NCI-H446 (cell line): ENCODE measurements around the gene ZNF423.
A peak's percentile ranks its signal among the peaks of the same experiment; 100 is the strongest.

Source experiments
- DNase-seq, 2 experiments: peaks; one replicate each; lab custom pipeline; 2025; lab: John Stamatoyannopoulos, UW

ZNF423 gene

GRCh38 chr16:49824593-49824992 is 31.3 kb downstream of the ZNF423 start:
- DNase-seq, result peak in 1 of 2 experiments; percentile 30

GRCh38 chr16:49822649-49823370 is 33.1 kb downstream of the ZNF423 start:
- DNase-seq, result peak in 1 of 2 experiments; percentile 54

GRCh38 chr16:49821614-49822282 is 34.2 kb downstream of the ZNF423 start:
- no peak for DNase-seq

GRCh38 chr16:49821156-49821555 is 34.8 kb downstream of the ZNF423 start:
- peak in 1 of 2 experiments; percentile 57 for DNase-seq

GRCh38 chr16:49817754-49818507 is 38.0 kb downstream of the ZNF423 start:
- no peak for DNase-seq

- DNase-seq, result peak in 1 of 2 experiments; percentile 22
Observed at GRCh38 chr16:49816875-49817274, 39.0 kb downstream of the ZNF423 start.

GRCh38 chr16:49811644-49812334 is 44.1 kb downstream of the ZNF423 start:
- DNase-seq, result peak in 1 of 2 experiments; percentile 83

- DNase-seq, result no peak
Observed at GRCh38 chr16:49810831-49811230, 45.1 kb downstream of the ZNF423 start.

- DNase-seq, result no peak
Observed at GRCh38 chr16:49809561-49809960, 46.4 kb downstream of the ZNF423 start.

- DNase-seq, result no peak
Observed at GRCh38 chr16:49809062-49809461, 46.9 kb downstream of the ZNF423 start.

- no peak for DNase-seq
Observed at GRCh38 chr16:49806446-49806845, 49.5 kb downstream of the ZNF423 start.

- no peak for DNase-seq
Observed at GRCh38 chr16:49801290-49801689, 54.6 kb downstream of the ZNF423 start.

GRCh38 chr16:49800876-49801275 is 55.0 kb downstream of the ZNF423 start:
- DNase-seq, result no peak

GRCh38 chr16:49800441-49800840 is 55.5 kb downstream of the ZNF423 start:
- no peak for DNase-seq

- no peak for DNase-seq
Observed at GRCh38 chr16:49799172-49799571, 56.7 kb downstream of the ZNF423 start.

- no peak for DNase-seq
Observed at GRCh38 chr16:49795513-49795912, 60.4 kb downstream of the ZNF423 start.

GRCh38 chr16:49793244-49793643 is 62.7 kb downstream of the ZNF423 start:
- DNase-seq, result no peak

GRCh38 chr16:49789616-49790015 is 66.3 kb downstream of the ZNF423 start:
- DNase-seq, result no peak

GRCh38 chr16:49788986-49789385 is 66.9 kb downstream of the ZNF423 start:
- no peak for DNase-seq

GRCh38 chr16:49788572-49788971 is 67.3 kb downstream of the ZNF423 start:
- DNase-seq, result no peak

GRCh38 chr16:49786926-49787557 is 68.9 kb downstream of the ZNF423 start:
- no peak for DNase-seq

GRCh38 chr16:49785970-49786369 is 69.9 kb downstream of the ZNF423 start:
- no peak for DNase-seq
